ENCODE measurements around the gene AKR1B1.
"Not testable (repeated sequence)": the region's sequence is repeated elsewhere in the genome, so short reads cannot be mapped to it uniquely, and the experiment has no call there.

GRCh38 chr7:134487721-134488120, 28.8 kb upstream of the AKR1B1 start:
- TF ChIP-seq, protein P1, sequence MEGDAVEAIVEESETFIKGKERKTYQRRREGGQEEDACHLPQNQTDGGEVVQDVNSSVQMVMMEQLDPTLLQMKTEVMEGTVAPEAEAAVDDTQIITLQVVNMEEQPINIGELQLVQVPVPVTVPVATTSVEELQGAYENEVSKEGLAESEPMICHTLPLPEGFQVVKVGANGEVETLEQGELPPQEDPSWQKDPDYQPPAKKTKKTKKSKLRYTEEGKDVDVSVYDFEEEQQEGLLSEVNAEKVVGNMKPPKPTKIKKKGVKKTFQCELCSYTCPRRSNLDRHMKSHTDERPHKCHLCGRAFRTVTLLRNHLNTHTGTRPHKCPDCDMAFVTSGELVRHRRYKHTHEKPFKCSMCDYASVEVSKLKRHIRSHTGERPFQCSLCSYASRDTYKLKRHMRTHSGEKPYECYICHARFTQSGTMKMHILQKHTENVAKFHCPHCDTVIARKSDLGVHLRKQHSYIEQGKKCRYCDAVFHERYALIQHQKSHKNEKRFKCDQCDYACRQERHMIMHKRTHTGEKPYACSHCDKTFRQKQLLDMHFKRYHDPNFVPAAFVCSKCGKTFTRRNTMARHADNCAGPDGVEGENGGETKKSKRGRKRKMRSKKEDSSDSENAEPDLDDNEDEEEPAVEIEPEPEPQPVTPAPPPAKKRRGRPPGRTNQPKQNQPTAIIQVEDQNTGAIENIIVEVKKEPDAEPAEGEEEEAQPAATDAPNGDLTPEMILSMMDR (IDR thresholded peaks at IDR 0.05), result not testable (repeated sequence)
- not testable (repeated sequence) for TF ChIP-seq POLR2A (IDR thresholded peaks at IDR 0.05)
